GM23338 (cell line): ENCODE measurements around the gene SPIRE1. TPM values are rescaled to one million over a fixed set of nuclear protein-coding genes. Genes with fewer than 3 reads are reported as not detected.

Experiments
- ATAC-seq: fragments of 200-7000 bp; cut with Tn5 transposase; 3 replicates; pipeline ENCODE4 v1.9.1; 2020
- DNase-seq: peaks from one replicate; pipeline ENCODE4 v3.0.0-alpha.2; 2015; ENCODE audit warnings: low spot score
- H2AFZ ChIP-seq: fragments of 200-600 bp; sonication (generic); 2 replicates; pipeline ENCODE4 v1.8.0; 2016; ENCODE audit warnings: antibody characterized with exemption, mild to moderate bottlenecking, moderate library complexity
- H3F3A ChIP-seq: fragments of 200-600 bp; sonication (generic); replicated peaks from 2 replicates; pipeline ENCODE4 v1.8.0; 2017; ENCODE audit warnings: antibody characterized with exemption, mixed run types, low read depth
- H3K27ac ChIP-seq: fragments of 200-600 bp; sonication (generic); 2 replicates; pipeline ENCODE4 v1.6.1; 2016; ENCODE audit warnings: low read depth
- H3K27me3 ChIP-seq: fragments of 200-600 bp; sonication (generic); 2 replicates; pipeline ENCODE4 v1.8.0; 2016; ENCODE audit warnings: mild to moderate bottlenecking, mixed run types, moderate library complexity; ENCODE audit not compliant: insufficient read depth
- H3K36me3 ChIP-seq: fragments of 200-600 bp; sonication (generic); 2 replicates; pipeline ENCODE4 v1.8.0; 2016; ENCODE audit warnings: mild to moderate bottlenecking; ENCODE audit not compliant: insufficient read depth
- H3K4me1 ChIP-seq: fragments of 200-600 bp; sonication (generic); 2 replicates; pipeline ENCODE4 v1.8.0; 2016; ENCODE audit warnings: mild to moderate bottlenecking, moderate library complexity; ENCODE audit not compliant: insufficient read depth
- H3K4me2 ChIP-seq: fragments of 200-600 bp; sonication (generic); 2 replicates; pipeline ENCODE4 v1.7.1; 2017; ENCODE audit warnings: mixed run types
- H3K4me3 ChIP-seq: fragments of 200-600 bp; sonication (generic); 2 replicates; pipeline ENCODE4 v1.6.1; 2016; ENCODE audit warnings: mixed run types
- H3K79me2 ChIP-seq: fragments of 200-600 bp; sonication (generic); replicated peaks from 2 replicates; pipeline ENCODE4 v1.8.0; 2017; ENCODE audit warnings: mild to moderate bottlenecking; ENCODE audit not compliant: insufficient read depth
- H3K9me2 ChIP-seq: fragments of 200-600 bp; sonication (generic); 2 replicates; pipeline ENCODE4 v1.8.0; 2017; ENCODE audit not compliant: insufficient read depth
- H4K20me1 ChIP-seq: fragments of 200-600 bp; sonication (generic); replicated peaks from 2 replicates; pipeline ENCODE4 v1.8.0; 2017; ENCODE audit warnings: mild to moderate bottlenecking; ENCODE audit not compliant: insufficient read depth
- H3K27ac Mint-ChIP-seq: 2 replicates; pipeline ENCODE4 v1.8.0; 2020; ENCODE audit warnings: inconsistent platforms, mild to moderate bottlenecking, moderate library complexity, mixed read lengths
- H3K27me3 Mint-ChIP-seq: 3 replicates; pipeline ENCODE4 v1.8.0; 2022; ENCODE audit warnings: low read depth, mild to moderate bottlenecking, moderate library complexity, mixed read lengths, inconsistent platforms; ENCODE audit not compliant: insufficient read depth, poor library complexity
- H3K36me3 Mint-ChIP-seq: 3 replicates; pipeline ENCODE4 v1.8.0; 2021; ENCODE audit warnings: low read depth, mild to moderate bottlenecking, inconsistent platforms, moderate library complexity, mixed read lengths
- H3K4me1 Mint-ChIP-seq: 3 replicates; pipeline ENCODE4 v1.8.0; 2020; ENCODE audit warnings: mild to moderate bottlenecking, inconsistent platforms, mixed read lengths
- H3K4me3 Mint-ChIP-seq: 3 replicates; pipeline ENCODE4 v1.8.0; 2021; ENCODE audit warnings: moderate library complexity, mild to moderate bottlenecking, inconsistent platforms, mixed read lengths
- H3K9me3 Mint-ChIP-seq: 3 replicates; pipeline ENCODE4 v1.8.0; 2020; ENCODE audit warnings: moderate library complexity, mild to moderate bottlenecking, inconsistent platforms, mixed read lengths
- CREB1 ChIP-seq: fragments of 250-450 bp; sonication (Bioruptor Pico); IDR thresholded peaks from 2 replicates; pipeline ENCODE4 v1.5.0; 2020; ENCODE audit warnings: low read depth, mild to moderate bottlenecking, moderate library complexity
- CTCF ChIP-seq, 2 experiments: fragments of 200-600 bp in 1 of 2; sonication (generic) in 1 of 2; conservative IDR thresholded peaks; 2 replicates each; pipeline versions ENCODE4 v1.5.1 to v1.6.1; 2016 to 2017; ENCODE audit warnings: antibody characterized with exemption in 2 of 2, low read depth in 2 of 2, mild to moderate bottlenecking in 2 of 2, moderate library complexity in 1 of 2
- EZH2 ChIP-seq: fragments of 200-600 bp; sonication (generic); IDR thresholded peaks from one replicate; pipeline ENCODE4 v1.8.0; 2017; ENCODE audit warnings: antibody characterized with exemption, mild to moderate bottlenecking, low read depth; ENCODE audit not compliant: unreplicated experiment
- EZH2phosphoT487 ChIP-seq: fragments of 200-600 bp; sonication (generic); IDR thresholded peaks from one replicate; pipeline ENCODE4 v1.8.1; 2018; ENCODE audit warnings: antibody characterized with exemption; ENCODE audit not compliant: unreplicated experiment
- NANOG ChIP-seq: IDR thresholded peaks from 2 replicates; pipeline ENCODE4 v1.6.1; 2016; ENCODE audit warnings: antibody characterized with exemption, borderline replicate concordance
- POLR2AphosphoS5 ChIP-seq: IDR thresholded peaks from 2 replicates; pipeline ENCODE4 v1.6.1; 2016; ENCODE audit warnings: antibody characterized with exemption, low read depth
- ZNF114 ChIP-seq: fragments of 250-450 bp; sonication (Bioruptor Pico); IDR thresholded peaks from 2 replicates; pipeline ENCODE4 v1.5.0; 2020; ENCODE audit warnings: mild to moderate bottlenecking, moderate library complexity
- ZNF462 ChIP-seq: fragments of 250-450 bp; sonication (Bioruptor Pico); IDR thresholded peaks from 2 replicates; pipeline ENCODE4 v1.5.0; 2020; ENCODE audit warnings: mild to moderate bottlenecking, moderate library complexity
- polyA plus RNA-seq: library from polyadenylated mRNA; unstranded; fragments of >200 nt; fragmentation: Nextera tagmentation; extraction: Ambion mirVana; gene quantifications from 2 replicates; pipeline ENCODE4 v1.2.1, GENCODE V29; 2016
- total RNA-seq: library from RNA; depleted of rRNA; stranded (reverse); fragments of >200 nt; shearing (Covaris generic); gene quantifications from 2 replicates; pipeline ENCODE4 v1.2.3, GENCODE V29; 2014

Gene SPIRE1
- total and polyA plus RNA-seq, 2 experiments from 2014 or later = 2.9 to 15.5 TPM

- TF ChIP-seq ZNF462 (CRISPR knock-in tag) (no peak), CTCF (conservative IDR thresholded peaks at IDR 0.05; ENCODE audit: low read depth in 2 of 2) (no peak), POLR2AphosphoS5 (no peak), EZH2phosphoT487 (no peak), EZH2 (no peak), ZNF114 (no peak), NANOG (no peak)
These were observed 178.4 kb downstream of the SPIRE1 start (continued) for GRCh38 chr18:12479536-12479935.

GRCh38 chr18:12478269-12479047 lies 179.4 kb downstream of the SPIRE1 start:
- Histone ChIP-seq H4K20me1 (no peaks in the 10 kb centered on the region), H2AFZ (no peak overlapping the region), H3K4me3 (no peak overlapping the region), H3K4me1 (peaks cover 9% of the 10 kb centered on the region), H3K27ac (no peak overlapping the region), H3K9me2 (no peaks in the 10 kb centered on the region), H3K4me2 (no peak overlapping the region), H3K27me3 (no peaks in the 10 kb centered on the region), H3K79me2 (no peaks in the 10 kb centered on the region), H3K36me3 (no peaks in the 10 kb centered on the region), H3F3A (no peaks in the 10 kb centered on the region)
- peaks cover 4% of the 10 kb centered on the region; the same call in 1 of the 3 replicates for H3K36me3 Mint-ChIP-seq
- TF ChIP-seq CREB1 (CRISPR knock-in tag) (no peak), CTCF (conservative IDR thresholded peaks at IDR 0.05; ENCODE audit: low read depth in 2 of 2) (peak; percentile 11 to 41; a peak in 2 of 4 replicates)
- ATAC-seq (peak; percentile 66), DNase-seq (peak; percentile 46)
- H3K9me3 Mint-ChIP-seq = no peaks in the 10 kb centered on the region
- H3K4me3 Mint-ChIP-seq = no peak overlapping the region
- H3K27me3 Mint-ChIP-seq = peaks cover 2% of the 10 kb centered on the region
- peaks cover 30% of the 10 kb centered on the region for H3K4me1 Mint-ChIP-seq
- H3K27ac Mint-ChIP-seq = peak overlapping the region; percentile 43
